HCT116 (cell line): ENCODE results near the gene TNFRSF1A. TPM values are rescaled to one million over a fixed set of nuclear protein-coding genes. Genes with fewer than 3 reads are reported as not detected.

Experiments
- ATAC-seq: fragments of 200-7000 bp; cut with Tn5 transposase; 2 replicates; pipeline ENCODE4 v1.9.1; 2020; ENCODE audit warnings: mild to moderate bottlenecking, moderate library complexity
- BruUV-seq: library from RNA; stranded (reverse); fragments of 400-500 nt; replicated peaks from 2 replicates; lab custom pipeline; 2021; lab: Mats Ljungman, UMichigan
- CTCF ChIA-PET: fragments of 300-600 bp; sonication (Branson Sonifier 250); formaldehyde crosslinking; loops from one replicate; lab custom pipeline; 2021; ENCODE audit warnings: antibody characterized with exemption; lab: Charles Lee
- POLR2A ChIA-PET: fragments of 300-600, 350-600 bp; sonication (Branson Sonifier 250); formaldehyde crosslinking; loops from one replicate; lab custom pipeline; 2021; ENCODE audit warnings: antibody characterized with exemption; lab: Charles Lee
- RAD21 ChIA-PET, 2 experiments: fragments of 300-600 bp; sonication (Branson Sonifier 250); formaldehyde crosslinking; loops; one replicate each; lab custom pipeline; 2023; ENCODE audit warnings: low total read pairs in 2 of 2; ENCODE audit not compliant: uncharacterized antibody in 2 of 2, unreplicated experiment in 2 of 2, low non-redundant PET in 1 of 2; lab: Charles Lee
- DNase-seq: peaks from one replicate; pipeline ENCODE4 v3.0.0-alpha.2; 2010; ENCODE audit warnings: low read depth, low spot score
- H2AFZ ChIP-seq: fragments of 200-600 bp; shearing (Covaris generic), sonication (generic); 2 replicates; pipeline ENCODE4 v1.6.1; 2017; ENCODE audit warnings: low read depth, mixed run types, mixed read lengths, antibody characterized with exemption, low read length; ENCODE audit not compliant: poor library complexity, severe bottlenecking
- H3K27ac ChIP-seq: 2 replicates; pipeline ENCODE4 v1.5.1; 2012; ENCODE audit warnings: low read depth, low read length
- H3K27me3 ChIP-seq: fragments of 200-600 bp; sonication (generic); 2 replicates; pipeline ENCODE4 v1.6.1; 2016; ENCODE audit warnings: mixed run types, low read length, mixed read lengths; ENCODE audit not compliant: insufficient read depth
- H3K36me3 ChIP-seq, 2 experiments: fragments of 200-500 bp in 1 of 2; fragments of 200-600 bp in 1 of 2; sonication (Bioruptor generic) in 1 of 2; sonication (generic) in 1 of 2; 2 replicates each; pipeline versions ENCODE4 v1.5.1 to v1.6.1; 2014 to 2016; ENCODE audit warnings: low read length in 2 of 2, inconsistent platforms in 1 of 2, mixed read lengths in 1 of 2, mixed run types in 1 of 2; ENCODE audit not compliant: insufficient read depth in 2 of 2, control insufficient read depth in 1 of 2
- H3K4me1 ChIP-seq, 2 experiments: fragments of 200-600 bp in 1 of 2; sonication (generic) in 1 of 2; 2 replicates each; pipeline versions ENCODE4 v1.5.1 to v1.6.1; 2012 to 2017; ENCODE audit warnings: low read length in 2 of 2, inconsistent platforms in 1 of 2, mild to moderate bottlenecking in 1 of 2, mixed read lengths in 1 of 2, mixed run types in 1 of 2, moderate library complexity in 1 of 2; ENCODE audit not compliant: insufficient read depth in 2 of 2, control insufficient read depth in 1 of 2
- H3K4me2 ChIP-seq: fragments of 200-600 bp; sonication (generic); 2 replicates; pipeline ENCODE4 v1.6.1; 2017; ENCODE audit warnings: mixed run types, low read length, mixed read lengths
- H3K4me3 ChIP-seq, 2 experiments: fragments of 200-600 bp in 1 of 2; sonication (generic) in 1 of 2; replicated peaks in 1 of 2; 2 replicates each; pipeline ENCODE4 v1.5.1; 2011 to 2016; ENCODE audit warnings: low read length in 2 of 2, control low read depth in 1 of 2, low read depth in 1 of 2, mild to moderate bottlenecking in 1 of 2, mixed read lengths in 1 of 2, mixed run types in 1 of 2
- H3K79me2 ChIP-seq: fragments of 200-600 bp; sonication (generic); 2 replicates; pipeline ENCODE4 v1.6.1; 2017; ENCODE audit warnings: mild to moderate bottlenecking, mixed run types, low read length, moderate library complexity, mixed read lengths; ENCODE audit not compliant: insufficient read depth
- H3K9ac ChIP-seq: fragments of 200-600 bp; sonication (generic); 2 replicates; pipeline ENCODE4 v1.6.1; 2016; ENCODE audit warnings: low read length, mixed read lengths
- H3K9me2 ChIP-seq: fragments of 200-600 bp; sonication (generic), shearing (Covaris generic); 2 replicates; pipeline ENCODE4 v1.6.1; 2017; ENCODE audit warnings: mixed run types, mild to moderate bottlenecking, moderate library complexity; ENCODE audit not compliant: insufficient read depth
- H3K9me3 ChIP-seq, 2 experiments: fragments of 200-500 bp in 1 of 2; fragments of 200-600 bp in 1 of 2; sonication (Bioruptor generic) in 1 of 2; sonication (generic) in 1 of 2; 2 replicates each; pipeline ENCODE4 v1.6.1; 2014 to 2017; ENCODE audit warnings: low read length in 2 of 2, mixed read lengths in 2 of 2, inconsistent platforms in 1 of 2, low read depth in 1 of 2, mild to moderate bottlenecking in 1 of 2, mixed run types in 1 of 2, moderate library complexity in 1 of 2; ENCODE audit not compliant: control insufficient read depth in 1 of 2, insufficient read depth in 1 of 2
- H4K20me1 ChIP-seq: fragments of 200-600 bp; sonication (generic), shearing (Covaris generic); 2 replicates; pipeline ENCODE4 v1.6.1; 2017; ENCODE audit warnings: mixed run types, mild to moderate bottlenecking, moderate library complexity; ENCODE audit not compliant: insufficient read depth
- ATF3 ChIP-seq: IDR thresholded peaks from 2 replicates; pipeline ENCODE4 v1.6.1; 2012
- CBX3 ChIP-seq: IDR thresholded peaks from 2 replicates; pipeline ENCODE4 v1.6.1; 2012; ENCODE audit warnings: low read depth
- CTCF ChIP-seq, 3 experiments: fragments of 200-600 bp in 1 of 3; sonication (generic) in 1 of 3; IDR thresholded peaks in 2 of 3; conservative IDR thresholded peaks in 1 of 3; 2 replicates each; pipeline ENCODE4 v1.5.1; 2012 to 2017; ENCODE audit warnings: low read depth in 2 of 3, low read length in 2 of 3, antibody characterized with exemption in 1 of 3, borderline replicate concordance in 1 of 3, control low read depth in 1 of 3, mild to moderate bottlenecking in 1 of 3, mixed read lengths in 1 of 3, mixed run types in 1 of 3, moderate library complexity in 1 of 3; ENCODE audit not compliant: insufficient read depth in 1 of 3
- EGR1 ChIP-seq: IDR thresholded peaks from 2 replicates; pipeline ENCODE4 v1.6.1; 2012; ENCODE audit warnings: low read depth
- ELF1 ChIP-seq: IDR thresholded peaks from 2 replicates; pipeline ENCODE4 v1.6.1; 2012; ENCODE audit warnings: low read depth, borderline replicate concordance
- EZH2 ChIP-seq: fragments of 200-600 bp; sonication (generic); IDR thresholded peaks from 2 replicates; pipeline ENCODE4 v1.6.1; 2017; ENCODE audit warnings: antibody characterized with exemption, mixed run types
- EZH2phosphoT487 ChIP-seq: fragments of 200-600 bp; IDR thresholded peaks from 2 replicates; pipeline ENCODE4 v1.6.1; 2018; ENCODE audit warnings: antibody characterized with exemption, borderline replicate concordance
- MAX ChIP-seq: IDR thresholded peaks from 2 replicates; pipeline ENCODE4 v1.6.1; 2012
- POLR2A ChIP-seq: IDR thresholded peaks from 2 replicates; pipeline ENCODE4 v1.7.0; 2011; ENCODE audit warnings: borderline replicate concordance; ENCODE audit not compliant: insufficient read depth, insufficient read length; ENCODE audit errors: extremely low read depth
- POLR2AphosphoS5 ChIP-seq: IDR thresholded peaks from 2 replicates; pipeline ENCODE4 v1.6.1; 2011; ENCODE audit warnings: mild to moderate bottlenecking, low read depth, low read length, moderate library complexity
- REST ChIP-seq: IDR thresholded peaks from 2 replicates; pipeline ENCODE4 v1.6.1; 2012; ENCODE audit warnings: low read depth
- SP1 ChIP-seq: IDR thresholded peaks from 2 replicates; pipeline ENCODE4 v1.6.1; 2012; ENCODE audit warnings: low read depth
- YY1 ChIP-seq: IDR thresholded peaks from 2 replicates; pipeline ENCODE4 v1.6.1; 2011; ENCODE audit warnings: low read length, low read depth, moderate library complexity, mild to moderate bottlenecking; ENCODE audit not compliant: insufficient replicate concordance; ENCODE audit errors: extremely low read depth
- ZFX ChIP-seq: fragments of 450-650 bp; IDR thresholded peaks from 2 replicates; pipeline ENCODE4 v1.6.1; 2017
- intact Hi-C: fragments of 100-400 bp; cut with micrococcal nuclease; formaldehyde crosslinking; loops from 2 replicates; pipeline ENCODE4 v1.10.0; 2022
- total RNA-seq: library from RNA; stranded (reverse); gene quantifications from one replicate; pipeline ENCODE4 v1.2.1, GENCODE V29; 2021; ENCODE audit not compliant: unreplicated experiment

The TNFRSF1A gene
- total RNA-seq, 1 experiment from 2014 or later: 129 TPM

- H4K20me1 ChIP-seq: no peaks in the 10 kb centered on the region
- ATAC-seq (no peak), DNase-seq (no peak)
- no peak overlapping the region for H3K4me2 ChIP-seq
- no TSS peak for BruUV-seq
- H3K27ac ChIP-seq: peak overlapping the region; percentile 11; the same call in 1 of the 2 replicates
- ChIA-PET RAD21 (no interaction called here), POLR2A (no interaction called here), CTCF (interaction anchor here (0.8 kb wide), 1 partner anchor 11 kb away, joined by 4 read pairs; no protein-coding TSS in a partner anchor)
- peaks cover 30 to 52% of the 10 kb centered on the region in 2 experiments for H3K4me1 ChIP-seq
- no peak for TF ChIP-seq CTCF (IDR thresholded peaks at IDR 0.05 in 2 of 3, conservative IDR thresholded peaks at IDR 0.05 in 1 of 3; ENCODE audit: borderline replicate concordance in 1 of 3, insufficient read depth in 1 of 3, low read depth in 2 of 3, low read length in 2 of 3)
- no peak for TF ChIP-seq MAX
- no peak for TF ChIP-seq YY1
- TF ChIP-seq ATF3: no peak
- no peak overlapping the region; the same call in 1 of the 2 replicates for H3K9ac ChIP-seq
- no peak overlapping the region for H3K4me3 ChIP-seq
- intact Hi-C loops: loop anchor here (10.0 kb wide), 1 partner anchor 202 kb away; the partner anchor contains the start of gene GAPDH
- peaks cover 40 to 61% of the 10 kb centered on the region in 2 experiments for H3K36me3 ChIP-seq
- no peak overlapping the region for H2AFZ ChIP-seq
- H3K9me3 ChIP-seq: no peaks in the 10 kb centered on the region
- H3K9me2 ChIP-seq: no peaks in the 10 kb centered on the region
- no peaks in the 10 kb centered on the region for H3K27me3 ChIP-seq
- H3K79me2 ChIP-seq: peaks cover 61% of the 10 kb centered on the region
Observed at GRCh38 chr12:6333029-6333428, 8.8 kb downstream of the TNFRSF1A start.

GRCh38 chr12:6332459-6332858, 9.4 kb downstream of the TNFRSF1A start:
- DNase-seq (no peak), ATAC-seq (no peak)
- Histone ChIP-seq H3K4me3 (no peak overlapping the region), H3K9ac (no peak overlapping the region), H3K4me1 (peaks cover 25 to 47% of the 10 kb centered on the region in 2 experiments), H3K9me2 (no peaks in the 10 kb centered on the region), H3K36me3 (peaks cover 42 to 61% of the 10 kb centered on the region in 2 experiments), H3K9me3 (no peaks in the 10 kb centered on the region), H2AFZ (no peak overlapping the region), H3K27me3 (no peaks in the 10 kb centered on the region), H3K79me2 (peaks cover 55% of the 10 kb centered on the region), H4K20me1 (no peaks in the 10 kb centered on the region), H3K27ac (no peak overlapping the region), H3K4me2 (no peak overlapping the region)
- CTCF ChIA-PET: interaction anchor here (0.8 kb wide), 1 partner anchor 11 kb away, joined by 4 read pairs; no protein-coding TSS in a partner anchor
- BruUV-seq: no TSS peak
- intact Hi-C loops: loop anchor here (10.0 kb wide), 1 partner anchor 202 kb away; the partner anchor contains the start of gene GAPDH
- POLR2A ChIA-PET: no interaction called here
- RAD21 ChIA-PET: no interaction called here
- TF ChIP-seq POLR2A (no peak), POLR2AphosphoS5 (no peak), EZH2 (no peak), EZH2phosphoT487 (no peak), SP1 (no peak), CBX3 (no peak), ZFX (no peak), MAX (no peak), EGR1 (no peak), ELF1 (no peak), REST (no peak)
